Kidney capillary endothelial cell (primary cell): ENCODE measurements around the gene CPN2.

Experiments
- DNase-seq: peaks from one replicate; pipeline ENCODE4 v3.0.0-alpha.2; 2018; ENCODE audit warnings: low spot score

CPN2 gene

DNA sequence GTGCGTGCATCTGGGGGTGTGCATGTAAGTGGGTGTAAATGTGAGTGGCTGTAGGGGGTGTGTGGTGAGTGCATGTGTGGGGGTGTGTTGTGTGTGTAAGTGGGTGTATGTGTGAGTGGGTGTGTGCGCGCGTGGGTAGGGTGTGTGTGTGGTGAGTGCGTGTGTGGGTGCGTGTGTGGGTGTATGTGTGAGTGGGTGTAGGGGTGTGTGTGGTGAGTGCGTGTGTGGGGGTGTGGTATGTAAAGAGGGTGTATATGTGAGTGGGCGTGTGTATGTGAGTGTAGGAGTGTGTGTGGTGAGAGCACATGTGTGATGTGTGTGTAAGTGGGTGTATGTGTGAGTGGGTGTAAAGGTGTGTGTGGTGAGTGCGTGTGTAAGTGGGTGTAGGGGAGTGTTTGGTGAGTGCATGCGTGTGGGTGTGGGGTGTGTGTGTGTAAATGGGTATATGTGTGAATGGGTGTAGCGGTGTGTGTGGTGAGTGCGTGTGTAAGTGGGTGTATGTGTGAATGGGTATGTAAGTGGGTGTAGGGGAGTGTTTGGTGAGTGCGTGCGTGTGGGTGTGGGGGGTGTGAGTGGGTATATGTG lies 916 bp upstream of the CPN2 start:
- no peak for DNase-seq

DNA sequence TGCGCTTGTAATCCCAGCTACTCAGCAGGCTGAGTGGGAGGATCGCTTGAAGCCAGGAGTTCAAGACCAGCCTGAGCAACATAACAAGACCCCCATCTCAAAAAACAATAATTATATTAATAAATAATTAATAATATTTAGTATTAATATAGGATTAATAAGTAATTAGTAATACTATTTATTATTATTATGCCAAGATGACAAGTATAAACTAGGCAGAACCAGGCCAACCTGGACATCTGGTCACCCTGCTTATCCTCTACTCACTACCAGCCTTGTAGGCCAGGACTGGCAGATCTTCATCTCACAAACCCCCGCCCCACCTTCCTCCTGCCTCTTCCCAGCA lies 429 bp downstream of the CPN2 start:
- no peak for DNase-seq

- DNase-seq, result no peak
These were observed 2.8 kb downstream of the CPN2 start for GRCh38 chr3:194348354-194348753.

- no peak for DNase-seq
These were observed 4.5 kb downstream of the CPN2 start for GRCh38 chr3:194346621-194347020.

- DNase-seq, result no peak
These were observed 5.1 kb downstream of the CPN2 start for GRCh38 chr3:194346035-194346434.

- peak; percentile 59 for DNase-seq
These were observed 7.1 kb downstream of the CPN2 start for GRCh38 chr3:194344012-194344411.

GRCh38 chr3:194343561-194343893 lies 7.6 kb downstream of the CPN2 start:
- DNase-seq, result no peak

GRCh38 chr3:194342861-194343560 lies 8.1 kb downstream of the CPN2 start:
- no peak for DNase-seq

DNA sequence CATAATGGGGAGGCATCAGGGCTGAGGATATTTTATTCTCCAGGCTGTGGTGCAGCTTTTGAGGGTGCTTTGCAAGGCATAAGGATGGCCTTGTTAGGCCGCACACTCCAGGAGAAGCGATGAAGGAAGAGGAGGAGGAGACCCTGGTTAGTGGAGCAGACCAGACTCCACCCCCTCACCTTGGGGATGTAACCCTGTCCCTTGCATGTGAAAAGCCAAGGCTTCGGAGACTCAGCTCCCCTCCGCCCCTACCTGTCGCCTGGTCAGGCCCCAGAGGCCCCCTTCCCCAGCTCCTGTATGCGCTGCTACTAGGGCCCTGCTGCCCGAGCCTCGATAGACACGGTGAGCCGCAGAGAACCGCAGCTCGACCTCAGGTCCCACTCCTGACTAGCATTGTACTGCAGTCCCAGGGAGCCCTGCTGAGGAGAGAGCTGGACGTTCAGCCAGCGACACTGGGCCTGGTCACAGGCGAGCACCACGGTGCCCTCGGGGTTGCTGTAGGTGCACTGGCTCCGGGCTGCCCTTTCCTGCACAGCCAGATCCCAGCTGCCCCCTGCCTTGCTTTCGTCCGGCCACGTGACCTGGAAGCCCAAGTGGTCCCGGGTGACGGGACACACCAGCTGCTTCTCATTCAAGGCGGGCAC lies 10.2 kb downstream of the CPN2 start:
- DNase-seq, result no peak

GRCh38 chr3:194339840-194340239 lies 11.3 kb downstream of the CPN2 start:
- no peak for DNase-seq

GRCh38 chr3:194339356-194339755 lies 11.8 kb downstream of the CPN2 start:
- DNase-seq, result no peak

DNA sequence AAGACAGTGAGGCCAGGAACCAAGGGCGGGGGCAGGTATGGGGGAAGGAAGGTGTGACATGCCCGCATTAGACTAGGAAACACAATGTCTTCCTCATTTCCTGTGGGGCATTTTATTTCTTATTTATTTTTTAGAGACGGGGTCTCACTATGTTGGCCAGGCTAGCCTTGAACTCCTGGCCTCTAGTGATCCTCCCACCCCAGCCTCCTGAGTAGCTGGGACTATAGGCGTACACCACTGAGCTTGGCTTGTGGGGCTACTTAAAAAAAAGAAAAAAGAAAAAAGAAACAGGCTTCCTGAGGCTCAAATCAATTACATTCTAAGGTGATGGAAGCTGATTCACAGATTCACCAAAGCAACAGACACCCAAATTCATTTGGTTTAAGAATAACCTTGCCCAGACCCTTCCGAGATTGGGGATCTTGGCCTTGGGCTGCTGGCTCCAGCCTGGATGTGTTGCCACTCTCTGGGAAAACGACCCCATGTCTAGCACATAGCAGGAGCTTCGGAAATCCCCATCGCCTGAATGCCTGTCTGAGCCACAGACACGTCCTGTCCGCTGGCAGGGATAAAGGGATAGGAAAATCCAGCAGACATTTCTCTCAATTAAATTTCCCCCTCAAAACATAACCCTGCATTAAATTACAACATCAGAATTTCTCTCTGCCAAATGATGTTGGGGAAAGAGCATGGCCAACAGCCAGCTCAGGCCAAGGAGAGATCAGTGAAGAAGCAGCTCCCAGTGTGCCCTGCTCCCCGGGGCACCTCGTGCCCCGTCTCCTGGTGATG lies 13.0 kb downstream of the CPN2 start:
- DNase-seq, result no peak

GRCh38 chr3:194336601-194337355 lies 14.3 kb downstream of the CPN2 start:
- DNase-seq, result no peak

- no peak for DNase-seq
These were observed 17.2 kb downstream of the CPN2 start for GRCh38 chr3:194333981-194334320.

GRCh38 chr3:194333212-194333980 lies 17.7 kb downstream of the CPN2 start:
- peak; percentile 85 for DNase-seq

GRCh38 chr3:194332858-194333211 lies 18.3 kb downstream of the CPN2 start:
- no peak for DNase-seq

- no peak for DNase-seq
These were observed 20.5 kb downstream of the CPN2 start for GRCh38 chr3:194330579-194330978.

- no peak for DNase-seq
These were observed 21.0 kb downstream of the CPN2 start for GRCh38 chr3:194330160-194330559.

- DNase-seq, result no peak
These were observed 21.6 kb downstream of the CPN2 start for GRCh38 chr3:194329583-194329965.

GRCh38 chr3:194328942-194329582 lies 22.1 kb downstream of the CPN2 start:
- DNase-seq, result no peak

GRCh38 chr3:194328053-194328657 lies 23.0 kb downstream of the CPN2 start:
- DNase-seq, result no peak
